Measurements from ENCODE around the gene TRIM3.
"Not testable (repeated sequence)": the region's sequence is repeated elsewhere in the genome, so short reads cannot be mapped to it uniquely, and the experiment has no call there.

TRIM3 gene

GRCh38 chr11:6473451-6474412 is at the start of gene TRIM3:
Gene TRIM3 (minus strand): TSS chr11:6473941. CDS start chr11:6465695, 8,246 bp downstream.
- Histone ChIP-seq H3K27ac (ENCODE audit: low read length) (no peak within 1 kb of the TSS), H3K9me3 (ENCODE audit: insufficient read depth, low read length) (no peaks in the 10 kb centered on the region), H3K4me1 (ENCODE audit: low read length) (peaks cover 16% of the 10 kb centered on the region), H3K79me2 (ENCODE audit: low read length) (no peaks in the 10 kb centered on the region), H3K4me2 (ENCODE audit: low read length) (peak within 1 kb of the TSS; percentile 95), H3K9ac (ENCODE audit: low read length) (peak within 1 kb of the TSS; percentile 78), H4K20me1 (ENCODE audit: insufficient read depth, low read length) (no peaks in the 10 kb centered on the region), H2AFZ (ENCODE audit: low read depth, low read length) (peak within 1 kb of the TSS; percentile 81), H3K4me3 (ENCODE audit: low read length) (peak within 1 kb of the TSS; percentile 94), H3K36me3 (replicated peaks; ENCODE audit: low read depth, low read length) (peaks cover 21% of the 10 kb centered on the region), H3K27me3 (ENCODE audit: low read depth, low read length) (no peaks in the 10 kb centered on the region)
- TF ChIP-seq CTCF (IDR thresholded peaks at IDR 0.05; ENCODE audit: low read depth, low read length) (no peak), EZH2phosphoT487 (IDR thresholded peaks at IDR 0.05; ENCODE audit: low read depth) (no peak)

DNA sequence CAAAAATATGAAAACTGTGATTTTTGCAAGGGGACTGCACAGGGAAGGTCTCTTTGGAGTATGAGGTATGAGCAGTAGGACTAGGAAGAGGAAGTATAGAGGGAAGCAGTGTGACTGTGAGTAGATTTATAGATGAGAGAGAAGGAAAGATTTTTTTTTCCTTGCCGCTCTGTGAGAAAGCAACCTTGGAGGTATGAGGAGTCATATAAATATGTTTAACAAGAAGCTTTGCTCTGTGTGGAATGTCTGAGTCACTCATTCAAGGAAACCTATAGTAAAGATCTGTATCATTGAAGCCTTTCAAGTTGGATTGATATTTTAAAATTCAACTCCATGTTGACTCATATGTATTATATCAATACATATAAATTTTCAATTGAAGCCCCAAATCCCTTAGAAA is 49.5 kb upstream of the TRIM3 start:
- Histone ChIP-seq H3K27me3 (ENCODE audit: low read depth, low read length) (no peaks in the 10 kb centered on the region), H3K9me3 (ENCODE audit: insufficient read depth, low read length) (no peaks in the 10 kb centered on the region), H3K4me3 (ENCODE audit: low read length) (no peak overlapping the region), H3K79me2 (ENCODE audit: low read length) (no peaks in the 10 kb centered on the region), H3K4me2 (ENCODE audit: low read length) (no peak overlapping the region), H2AFZ (ENCODE audit: low read depth, low read length) (no peak overlapping the region), H3K4me1 (ENCODE audit: low read length) (peaks cover 6% of the 10 kb centered on the region; the same call in 1 of the 2 replicates), H3K27ac (ENCODE audit: low read length) (no peak overlapping the region), H3K36me3 (replicated peaks; ENCODE audit: low read depth, low read length) (peaks cover 16% of the 10 kb centered on the region), H3K9ac (ENCODE audit: low read length) (no peak overlapping the region), H4K20me1 (ENCODE audit: insufficient read depth, low read length) (no peaks in the 10 kb centered on the region)
- TF ChIP-seq EZH2phosphoT487 (IDR thresholded peaks at IDR 0.05; ENCODE audit: low read depth) (no peak), CTCF (IDR thresholded peaks at IDR 0.05; ENCODE audit: low read depth, low read length) (no peak)

- not testable (repeated sequence) for H3K4me1 ChIP-seq (ENCODE audit: low read length)
These were observed 48.2 kb upstream of the TRIM3 start for GRCh38 chr11:6521946-6522345.

DNA sequence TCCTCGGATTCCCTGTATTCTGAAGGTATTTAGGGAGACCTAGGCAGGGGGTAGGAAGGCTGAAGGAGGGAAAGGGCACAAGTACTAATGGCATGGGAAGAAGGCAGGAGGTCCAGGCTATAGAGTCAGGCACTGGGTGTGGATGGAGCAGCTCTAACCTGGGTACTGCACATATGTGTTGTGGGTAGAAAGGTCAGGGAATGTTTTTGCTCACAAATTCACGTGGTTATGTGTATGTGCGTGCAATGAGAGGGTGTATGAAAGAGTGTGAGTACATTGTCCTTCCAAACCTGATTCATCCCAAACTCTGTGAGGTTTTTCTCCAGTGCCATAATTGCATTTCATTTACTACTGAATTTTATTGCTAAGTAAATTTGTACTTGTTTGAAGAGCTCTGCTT is 46.5 kb upstream of the TRIM3 start:
- H3K36me3 ChIP-seq (replicated peaks; ENCODE audit: low read depth, low read length) = peaks cover 23% of the 10 kb centered on the region
- no peak overlapping the region for H2AFZ ChIP-seq (ENCODE audit: low read depth, low read length)
- H3K4me1 ChIP-seq (ENCODE audit: low read length) = no peaks in the 10 kb centered on the region
- no peaks in the 10 kb centered on the region for H3K9me3 ChIP-seq (ENCODE audit: insufficient read depth, low read length)
- TF ChIP-seq CTCF (IDR thresholded peaks at IDR 0.05; ENCODE audit: low read depth, low read length) = no peak
- TF ChIP-seq EZH2phosphoT487 (IDR thresholded peaks at IDR 0.05; ENCODE audit: low read depth) = no peak
- no peak overlapping the region for H3K4me3 ChIP-seq (ENCODE audit: low read length)
- no peaks in the 10 kb centered on the region for H3K79me2 ChIP-seq (ENCODE audit: low read length)
- no peaks in the 10 kb centered on the region for H3K27me3 ChIP-seq (ENCODE audit: low read depth, low read length)
- H3K27ac ChIP-seq (ENCODE audit: low read length) = no peak overlapping the region
- H4K20me1 ChIP-seq (ENCODE audit: insufficient read depth, low read length) = no peaks in the 10 kb centered on the region
- no peak overlapping the region for H3K4me2 ChIP-seq (ENCODE audit: low read length)
- H3K9ac ChIP-seq (ENCODE audit: low read length) = no peak overlapping the region

More at GRCh38 chr11:6521946-6522345, 48.2 kb upstream of the TRIM3 start:
- not testable (repeated sequence) for H3K9me3 ChIP-seq (ENCODE audit: insufficient read depth, low read length); H3K79me2 ChIP-seq (ENCODE audit: low read length); H4K20me1 ChIP-seq (ENCODE audit: insufficient read depth, low read length); H3K27me3 ChIP-seq (ENCODE audit: low read depth, low read length); H3K27ac ChIP-seq (ENCODE audit: low read length); H3K4me2 ChIP-seq (ENCODE audit: low read length); H2AFZ ChIP-seq (ENCODE audit: low read depth, low read length); H3K4me3 ChIP-seq (ENCODE audit: low read length); H3K9ac ChIP-seq (ENCODE audit: low read length)
- peaks cover 18% of the 10 kb centered on the region for H3K36me3 ChIP-seq (replicated peaks; ENCODE audit: low read depth, low read length)

All from OCI-LY3 (cell line).